ENCODE measurements around the gene GSC2. TPM values are rescaled to one million over a fixed set of nuclear protein-coding genes. Genes with fewer than 3 reads are reported as not detected.

Gene GSC2
- total RNA-seq, 2 experiments from 2014 or later = not detected

GRCh38 chr22:19128009-19128401 lies 22.1 kb downstream of the GSC2 start:
- Histone ChIP-seq H3K27ac (ENCODE audit: low read depth in 1 of 2, low read length in 2 of 2) (no peak overlapping the region), H3K9me3 (ENCODE audit: control insufficient read depth in 1 of 2, insufficient read depth in 1 of 2, low read length in 2 of 2) (no peaks in the 10 kb centered on the region), H3K27me3 (ENCODE audit: control insufficient read depth in 1 of 2, insufficient read depth in 2 of 2, low read length in 2 of 2) (no peaks in the 10 kb centered on the region), H3K4me1 (ENCODE audit: insufficient read depth, low read length) (peaks cover 2% of the 10 kb centered on the region), H3K36me3 (ENCODE audit: insufficient read depth, low read length) (peaks cover 4% of the 10 kb centered on the region), H3K4me3 (ENCODE audit: low read length) (no peak overlapping the region)
- no peak for TF ChIP-seq CTCF (IDR thresholded peaks at IDR 0.05)
- intact Hi-C loops (cut with DNase I, micrococcal nuclease) = no loop called here
- no peak overlapping the region for H3K4me3 Mint-ChIP-seq
- ATAC-seq (ENCODE audit: poor library complexity) (no peak), DNase-seq (no peak)
- peaks cover 15% of the 10 kb centered on the region for H3K36me3 Mint-ChIP-seq (ENCODE audit: low read depth)
- CTCF ChIA-PET = no interaction called here
- H3K27ac Mint-ChIP-seq = no peak overlapping the region
- no peaks in the 10 kb centered on the region for H3K9me3 Mint-ChIP-seq
- peaks cover 3% of the 10 kb centered on the region for H3K4me1 Mint-ChIP-seq (ENCODE audit: low read depth)
- POLR2A ChIA-PET = interaction anchor here (1.3 kb wide), 1 partner anchor 20 kb away, joined by 3 read pairs; no protein-coding TSS in a partner anchor
- H3K27me3 Mint-ChIP-seq = no peaks in the 10 kb centered on the region

- intact Hi-C loops (cut with DNase I, micrococcal nuclease) = no loop called here
- Mint-ChIP-seq H3K9me3 (no peaks in the 10 kb centered on the region), H3K4me1 (ENCODE audit: low read depth) (peaks cover 9% of the 10 kb centered on the region), H3K27me3 (no peaks in the 10 kb centered on the region), H3K4me3 (no peak overlapping the region), H3K27ac (no peak overlapping the region), H3K36me3 (ENCODE audit: low read depth) (peaks cover 11% of the 10 kb centered on the region)
- no peak for TF ChIP-seq CTCF (IDR thresholded peaks at IDR 0.05)
- Histone ChIP-seq H3K27me3 (ENCODE audit: control insufficient read depth in 1 of 2, insufficient read depth in 2 of 2, low read length in 2 of 2) (no peaks in the 10 kb centered on the region), H3K36me3 (ENCODE audit: insufficient read depth, low read length) (peaks cover 3% of the 10 kb centered on the region), H3K27ac (ENCODE audit: low read depth in 1 of 2, low read length in 2 of 2) (no peak overlapping the region), H3K4me1 (ENCODE audit: insufficient read depth, low read length) (peaks cover 8% of the 10 kb centered on the region), H3K4me3 (ENCODE audit: low read length) (no peak overlapping the region), H3K9me3 (ENCODE audit: control insufficient read depth in 1 of 2, insufficient read depth in 1 of 2, low read length in 2 of 2) (no peaks in the 10 kb centered on the region)
- ATAC-seq (ENCODE audit: poor library complexity) = no peak
- ChIA-PET POLR2A (interaction anchor here (1.3 kb wide), 1 partner anchor 19 kb away, joined by 3 read pairs; no protein-coding TSS in a partner anchor), CTCF (no interaction called here)
- DNase-seq = no peak
These were observed 22.6 kb downstream of the GSC2 start for GRCh38 chr22:19127329-19128008.

- Histone ChIP-seq H3K36me3 (ENCODE audit: insufficient read depth, low read length) (no peaks in the 10 kb centered on the region), H3K27me3 (ENCODE audit: control insufficient read depth in 1 of 2, insufficient read depth in 2 of 2, low read length in 2 of 2) (no peaks in the 10 kb centered on the region), H3K4me3 (ENCODE audit: low read length) (no peak overlapping the region), H3K27ac (ENCODE audit: low read depth in 1 of 2, low read length in 2 of 2) (no peak overlapping the region), H3K9me3 (ENCODE audit: control insufficient read depth in 1 of 2, insufficient read depth in 1 of 2, low read length in 2 of 2) (no peaks in the 10 kb centered on the region), H3K4me1 (ENCODE audit: insufficient read depth, low read length) (peaks cover 8% of the 10 kb centered on the region)
- DNase-seq (no peak), ATAC-seq (ENCODE audit: poor library complexity) (no peak)
- TF ChIP-seq CTCF (IDR thresholded peaks at IDR 0.05) = no peak
- POLR2A ChIA-PET = no interaction called here
- no peak overlapping the region for H3K4me3 Mint-ChIP-seq
- H3K9me3 Mint-ChIP-seq = no peaks in the 10 kb centered on the region
- H3K4me1 Mint-ChIP-seq (ENCODE audit: low read depth) = peaks cover 11% of the 10 kb centered on the region
- no peak overlapping the region for H3K27ac Mint-ChIP-seq
- intact Hi-C loops (cut with DNase I, micrococcal nuclease) = no loop called here
- H3K36me3 Mint-ChIP-seq (ENCODE audit: low read depth) = peaks cover 6% of the 10 kb centered on the region
- no peaks in the 10 kb centered on the region for H3K27me3 Mint-ChIP-seq
- CTCF ChIA-PET = no interaction called here
These were observed 23.5 kb downstream of the GSC2 start for GRCh38 chr22:19126309-19127273.

Data from CD4-positive, alpha-beta T cell (primary cell).